GM19372 (cell line): ENCODE results near the gene FAHD1.
A peak's percentile ranks its signal among the peaks of the same experiment; 100 is the strongest.

Experiments
- ATAC-seq: cut with Tn5 transposase; IDR thresholded peaks from one replicate; pipeline ENCODE4 v1.9.1; 2021; ENCODE audit warnings: mild to moderate bottlenecking, low read depth, moderate library complexity; ENCODE audit not compliant: unreplicated experiment

FAHD1 gene

GRCh38 chr16:1826691-1827573, at the start of gene FAHD1, which contains the start of gene HAGH:
Gene FAHD1 (plus strand): TSS chr16:1827206. CDS start chr16:1827239, 33 bp downstream.
Gene HAGH (minus strand): TSS chr16:1826825. CDS start chr16:1826787, 38 bp downstream.
- peak; percentile 87 for ATAC-seq

GRCh38 chr16:1777375-1778199, 49.4 kb upstream of the FAHD1 start:
- no peak for ATAC-seq

GRCh38 chr16:1778200-1779179, 48.5 kb upstream of the FAHD1 start:
- ATAC-seq: no peak

DNA sequence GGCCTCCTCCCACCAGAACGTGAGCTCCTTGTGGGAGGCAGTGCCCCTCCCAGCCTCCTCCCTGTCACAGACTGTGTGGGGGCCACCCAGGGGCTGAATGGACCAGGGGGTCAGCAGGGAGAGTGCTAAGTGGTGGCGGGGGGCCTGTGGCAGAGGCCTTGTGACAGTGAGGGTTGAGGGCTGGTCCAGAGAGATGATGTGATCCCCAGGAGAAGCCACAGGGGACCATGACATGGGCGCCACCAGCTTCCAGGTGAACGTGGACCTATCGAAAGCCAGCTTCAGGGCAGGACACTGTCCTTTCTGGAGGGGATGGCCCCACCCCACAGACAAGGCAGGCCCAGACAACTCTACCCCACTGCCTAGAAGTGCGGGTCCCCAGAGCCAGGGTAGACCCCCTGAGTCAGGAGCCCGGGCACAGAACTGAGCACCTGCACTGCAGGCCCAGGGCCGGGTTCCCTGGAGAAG, 47.7 kb upstream of the FAHD1 start:
- no peak for ATAC-seq

DNA sequence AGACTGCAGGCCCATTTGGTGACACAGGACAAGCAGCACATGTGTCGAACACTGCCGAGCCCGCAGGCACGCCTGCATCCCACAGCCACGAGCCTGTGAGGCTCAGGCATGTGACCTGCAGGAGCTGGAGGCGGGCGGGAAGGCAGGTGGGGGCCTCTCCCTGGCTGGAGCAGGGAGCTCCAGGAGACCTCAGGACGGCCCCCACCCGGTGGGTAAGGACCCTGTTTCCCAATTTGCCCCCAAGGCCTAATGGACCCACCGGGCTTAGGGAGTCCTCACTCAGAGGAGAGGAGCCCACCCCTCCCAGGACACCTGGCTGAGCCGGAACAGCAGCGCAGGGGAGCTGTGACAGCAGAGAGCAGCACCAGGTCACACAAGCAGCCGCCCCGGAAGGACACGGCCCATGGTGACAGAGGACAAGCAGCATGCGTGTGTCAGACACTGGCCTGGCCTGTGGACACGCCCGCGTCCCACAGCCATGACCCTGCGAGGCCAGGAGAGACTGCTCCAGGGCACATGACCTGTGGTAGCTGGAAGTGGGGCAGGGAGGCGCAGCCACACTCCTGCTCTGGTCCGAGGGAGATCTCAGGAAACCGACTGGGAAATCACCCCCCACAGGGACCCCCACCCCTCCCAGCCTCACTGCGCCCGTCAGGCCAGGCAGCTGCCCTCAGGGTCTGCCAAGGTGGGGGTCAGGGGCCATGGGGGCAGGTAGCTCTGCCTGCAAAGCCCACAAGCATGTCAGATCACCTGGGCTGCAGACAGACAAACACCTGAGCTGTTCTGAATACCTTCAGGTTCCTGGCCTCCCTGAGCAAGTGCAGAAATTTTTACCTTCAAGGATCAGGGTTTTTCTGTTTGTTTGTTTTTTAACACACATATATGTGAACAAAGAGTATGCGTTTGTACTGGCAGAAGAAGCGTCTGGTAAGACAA, 47.0 kb upstream of the FAHD1 start:
- no peak for ATAC-seq

GRCh38 chr16:1780677-1781072, 46.3 kb upstream of the FAHD1 start:
- no peak for ATAC-seq

DNA sequence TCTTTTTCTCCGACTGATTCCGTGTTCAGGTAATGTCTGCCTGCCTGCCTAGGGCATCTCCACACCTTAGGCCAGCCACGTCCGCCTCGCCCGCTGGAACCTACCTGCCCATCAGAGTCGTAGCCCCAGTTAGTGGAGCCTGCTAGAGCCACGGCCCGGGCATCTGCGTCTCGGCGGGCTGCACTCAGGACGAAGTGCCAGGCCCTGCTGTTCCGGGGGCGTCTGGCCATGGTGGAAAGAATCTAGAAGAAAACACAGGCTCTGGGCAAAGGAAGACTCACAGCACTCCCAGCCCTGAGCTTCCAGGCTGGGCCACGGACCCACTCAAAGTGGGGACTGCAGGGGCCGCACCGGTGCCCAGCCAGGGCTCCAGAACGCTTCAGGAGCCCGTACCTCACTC, 45.8 kb upstream of the FAHD1 start:
- no peak for ATAC-seq

DNA sequence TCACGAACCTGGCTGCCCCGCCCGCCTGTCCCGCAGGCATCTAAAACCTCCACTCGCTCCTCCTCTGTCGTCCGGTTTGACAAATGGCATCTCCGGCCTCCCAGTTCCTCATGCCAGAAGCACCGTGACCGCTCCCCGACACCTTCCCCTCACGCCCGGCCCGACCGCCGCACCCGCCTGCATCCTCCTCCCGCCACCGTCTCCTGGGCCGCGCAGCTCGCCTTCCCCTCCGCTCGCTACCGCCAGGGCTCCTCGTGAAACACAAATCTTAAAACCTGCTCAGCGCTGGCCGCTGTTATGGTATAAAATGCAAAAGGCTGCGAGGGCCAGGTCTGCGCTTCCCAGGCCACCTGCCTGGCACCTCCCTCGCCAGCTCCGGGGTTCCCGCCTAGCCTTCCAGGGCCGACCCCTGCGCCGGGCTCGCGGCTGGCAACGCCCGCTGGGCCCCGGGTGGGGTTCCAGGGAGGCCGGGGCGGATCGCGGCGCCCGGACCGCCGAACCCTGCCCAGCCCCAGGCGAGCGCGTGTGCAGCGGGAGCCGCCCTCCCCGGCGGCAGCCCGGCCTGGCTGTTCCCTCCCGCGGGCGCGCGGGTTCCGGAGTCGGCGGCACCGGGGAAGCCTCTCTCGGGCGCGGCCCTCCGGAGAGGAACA, 45.1 kb upstream of the FAHD1 start:
- ATAC-seq: peak; percentile 4

- ATAC-seq: peak; percentile 86
Observed at GRCh38 chr16:1782408-1783264, 44.4 kb upstream of the FAHD1 start, which contains the start of the genes NUBP2 and SPSB3. Gene NUBP2 (plus strand): TSS chr16:1782960. CDS start chr16:1783021, 61 bp downstream. Gene SPSB3 (minus strand): TSS chr16:1782571. CDS start chr16:1781483, 1,088 bp downstream.

DNA sequence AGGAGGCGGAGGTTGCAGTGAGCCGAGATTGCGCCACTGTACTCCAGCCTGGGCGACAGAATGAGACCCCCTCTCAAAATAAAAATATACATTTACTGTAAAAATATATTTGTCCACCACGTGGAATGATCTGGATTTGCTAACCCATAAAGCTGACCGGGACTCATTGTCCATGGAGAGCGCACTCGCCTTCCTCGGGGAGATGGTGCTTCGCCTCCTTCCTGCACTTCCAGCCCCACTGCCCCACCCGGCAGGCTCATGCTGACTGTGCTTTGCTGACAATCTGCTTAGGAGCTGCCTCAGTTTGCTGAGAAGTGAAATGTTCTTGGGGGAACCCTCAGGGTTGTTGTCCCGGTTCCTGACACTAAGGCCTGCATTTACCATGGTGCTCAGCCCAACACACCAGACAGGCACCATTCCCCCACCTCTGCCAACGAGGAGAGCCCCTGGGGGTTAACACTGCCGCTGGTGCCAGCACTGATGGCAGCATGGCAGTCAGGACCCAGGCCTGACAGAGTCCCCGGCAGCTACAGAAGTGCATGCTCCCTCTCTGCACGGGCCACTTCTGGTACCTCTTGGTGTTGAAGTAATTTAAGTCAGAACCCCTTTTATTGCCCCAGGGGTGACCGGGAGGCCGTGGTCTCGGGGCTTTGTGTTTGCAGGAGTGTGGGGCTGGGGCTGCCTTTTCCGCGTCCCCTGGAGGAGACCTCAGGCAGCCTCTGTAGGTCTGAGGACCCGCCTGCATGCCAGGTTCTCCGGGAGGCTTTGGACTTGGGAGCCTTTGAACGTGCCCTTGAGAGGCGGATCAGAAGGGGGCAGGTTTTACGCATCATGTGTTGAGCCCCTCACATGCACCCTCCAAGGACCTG, 41.8 kb upstream of the FAHD1 start:
- no peak for ATAC-seq

- no peak for ATAC-seq
Observed at GRCh38 chr16:1785846-1786170, 41.2 kb upstream of the FAHD1 start.

DNA sequence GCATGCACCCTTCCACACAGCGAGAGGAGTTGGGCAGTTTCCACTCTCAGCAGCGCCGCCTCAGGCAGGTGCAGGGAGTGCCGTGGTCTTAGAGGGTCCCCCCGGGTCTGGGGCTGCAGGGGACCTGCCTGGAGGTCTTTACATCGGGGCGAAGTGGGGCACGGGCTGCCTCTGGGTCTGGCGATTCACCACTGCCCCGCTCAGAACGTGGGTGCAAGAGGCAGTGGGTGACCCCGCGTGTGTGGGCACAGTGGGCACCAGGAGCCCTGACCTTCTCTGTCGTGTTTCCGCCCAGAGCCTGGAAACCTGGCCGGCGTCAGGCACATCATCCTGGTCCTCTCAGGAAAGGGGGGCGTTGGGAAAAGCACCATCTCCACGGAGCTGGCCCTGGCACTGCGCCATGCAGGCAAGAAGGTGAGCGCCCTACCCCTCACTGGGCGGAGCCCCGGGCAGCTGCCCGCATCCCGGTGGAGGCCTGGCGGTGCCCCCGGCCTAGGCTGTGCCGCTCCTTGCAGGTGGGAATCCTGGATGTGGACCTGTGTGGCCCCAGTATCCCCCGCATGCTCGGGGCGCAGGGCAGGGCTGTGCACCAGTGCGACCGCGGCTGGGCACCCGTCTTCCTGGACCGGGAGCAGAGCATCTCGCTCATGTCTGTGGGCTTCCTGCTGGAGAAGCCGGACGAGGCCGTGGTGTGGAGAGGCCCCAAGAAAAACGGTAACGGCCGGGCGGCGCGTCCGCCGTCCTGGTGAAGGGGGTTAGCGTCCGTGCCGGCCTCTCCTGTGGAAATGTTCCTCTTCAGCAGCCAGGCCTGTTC, 40.6 kb upstream of the FAHD1 start:
- no peak for ATAC-seq

- no peak for ATAC-seq
Observed at GRCh38 chr16:1787056-1787321, 40.0 kb upstream of the FAHD1 start.

- ATAC-seq: no peak
Observed at GRCh38 chr16:1787322-1788094, 39.5 kb upstream of the FAHD1 start.

GRCh38 chr16:1788095-1788707, 38.8 kb upstream of the FAHD1 start:
- no peak for ATAC-seq
